Urothelium cell line (cell line): ENCODE measurements around the gene RAPGEF5.

Experiments used
- DNase-seq: peaks from one replicate; pipeline ENCODE4 v3.0.0; 2011; ENCODE audit warnings: low spot score, mixed read lengths
- FAIRE-seq: peaks from 2 replicates; lab custom pipeline; 2011; peaks lifted over from hg19 to GRCh38; lab: Jason Lieb, UNC

The RAPGEF5 gene

GRCh38 chr7:22319424-22320403 is 37.2 kb downstream of the RAPGEF5 start:
- FAIRE-seq (no peak), DNase-seq (no peak)

GRCh38 chr7:22318376-22318775 is 38.6 kb downstream of the RAPGEF5 start:
- no peak for FAIRE-seq
- no peak for DNase-seq

GRCh38 chr7:22317632-22318031 is 39.3 kb downstream of the RAPGEF5 start:
- FAIRE-seq (no peak), DNase-seq (no peak)

- DNase-seq = no peak
- FAIRE-seq = no peak
These were observed 40.0 kb downstream of the RAPGEF5 start for GRCh38 chr7:22316914-22317313.

- DNase-seq (no peak), FAIRE-seq (no peak)
These were observed 49.1 kb downstream of the RAPGEF5 start for GRCh38 chr7:22307816-22308215.

- no peak for DNase-seq
- FAIRE-seq = no peak
These were observed 51.2 kb downstream of the RAPGEF5 start for GRCh38 chr7:22305706-22306105.

GRCh38 chr7:22302951-22303423 is 54.0 kb downstream of the RAPGEF5 start:
- FAIRE-seq (no peak), DNase-seq (no peak)

- DNase-seq = no peak
- no peak for FAIRE-seq
These were observed 54.8 kb downstream of the RAPGEF5 start for GRCh38 chr7:22302193-22302592.

- DNase-seq (no peak), FAIRE-seq (no peak)
These were observed 55.2 kb downstream of the RAPGEF5 start for GRCh38 chr7:22301790-22302189.

GRCh38 chr7:22300839-22301238 is 56.1 kb downstream of the RAPGEF5 start:
- DNase-seq (no peak), FAIRE-seq (no peak)

GRCh38 chr7:22296916-22297315 is 60.0 kb downstream of the RAPGEF5 start:
- no peak for DNase-seq
- no peak for FAIRE-seq

- FAIRE-seq = no peak
- no peak for DNase-seq
These were observed 60.7 kb downstream of the RAPGEF5 start for GRCh38 chr7:22296265-22296566.

- no peak for FAIRE-seq
- DNase-seq = no peak
These were observed 61.3 kb downstream of the RAPGEF5 start for GRCh38 chr7:22295402-22296264.

GRCh38 chr7:22292531-22292930 is 64.4 kb downstream of the RAPGEF5 start:
- DNase-seq (no peak), FAIRE-seq (no peak)

GRCh38 chr7:22291977-22292376 is 65.0 kb downstream of the RAPGEF5 start:
- DNase-seq (no peak), FAIRE-seq (no peak)

- FAIRE-seq (no peak), DNase-seq (no peak)
These were observed 68.8 kb downstream of the RAPGEF5 start for GRCh38 chr7:22288202-22288601.

- DNase-seq (no peak), FAIRE-seq (no peak)
These were observed 69.5 kb downstream of the RAPGEF5 start for GRCh38 chr7:22287412-22287811.

GRCh38 chr7:22286436-22286835 is 70.5 kb downstream of the RAPGEF5 start:
- FAIRE-seq = no peak

GRCh38 chr7:22281481-22281880 is 75.5 kb downstream of the RAPGEF5 start:
- DNase-seq (no peak), FAIRE-seq (no peak)

More at GRCh38 chr7:22286436-22286835, 70.5 kb downstream of the RAPGEF5 start:
- no peak for DNase-seq

GRCh38 chr7:22280031-22280430 is 76.9 kb downstream of the RAPGEF5 start:
- no peak for FAIRE-seq
- DNase-seq = no peak

GRCh38 chr7:22278660-22279059 is 78.3 kb downstream of the RAPGEF5 start:
- FAIRE-seq (no peak), DNase-seq (no peak)

GRCh38 chr7:22277375-22277774 is 79.6 kb downstream of the RAPGEF5 start:
- FAIRE-seq = no peak
- DNase-seq = no peak
